Hindlimb muscle (tissue), 1 donor: ENCODE measurements around the gene ACTG1. TPM values are rescaled to one million over a fixed set of nuclear protein-coding genes. Genes with fewer than 3 reads are reported as not detected.

Experiments
- DNase-seq: peaks from one replicate; pipeline ENCODE4 v3.0.0-alpha.2; 2013
- polyA plus RNA-seq: library from polyadenylated mRNA; unstranded; fragments of 120-200 nt; gene quantifications from one replicate; pipeline ENCODE4 v1.2.1, GENCODE V29; 2013; ENCODE audit not compliant: insufficient read length

The ACTG1 gene
- polyA plus RNA-seq: 1,339 TPM

DNA sequence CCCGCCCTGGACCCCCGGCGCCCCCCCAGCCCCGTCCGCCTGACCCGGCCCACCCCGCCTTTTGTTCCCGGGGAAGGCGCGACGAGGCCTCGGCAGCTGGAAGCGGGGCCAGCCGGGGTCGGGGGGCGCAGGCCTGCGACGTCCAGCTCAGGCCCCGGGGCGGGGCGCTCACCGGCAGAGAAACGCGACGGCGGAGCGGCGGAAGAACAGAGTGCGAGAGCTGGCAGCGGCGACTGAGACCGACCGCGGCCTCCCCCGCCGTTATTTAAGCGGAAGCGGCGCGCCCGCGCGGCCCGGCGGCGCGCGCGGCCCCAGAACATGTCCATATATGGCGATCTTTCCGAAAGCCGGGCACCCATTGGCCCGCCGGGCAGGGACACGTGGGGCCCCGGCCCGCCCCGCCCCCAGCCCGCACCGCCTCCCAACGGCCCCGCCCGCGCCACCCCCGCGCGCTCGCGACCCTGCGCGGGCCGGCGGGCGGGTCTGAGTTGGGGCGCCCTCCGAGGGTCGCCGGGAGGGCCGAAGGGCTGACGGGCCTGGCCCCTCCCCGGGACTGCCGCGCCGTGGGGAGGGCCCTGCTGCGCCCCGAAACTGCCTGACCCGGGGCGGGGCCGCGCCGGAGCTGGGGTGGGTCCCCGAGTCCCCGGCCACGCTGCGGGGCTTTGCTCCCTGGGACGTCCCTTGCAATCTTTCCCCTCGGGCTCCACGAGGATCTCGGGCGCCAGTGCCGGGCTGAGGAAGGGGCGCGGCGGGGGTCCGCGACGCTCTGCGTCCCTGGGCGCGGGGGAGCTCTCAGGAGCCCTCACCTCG lies at the start of gene ACTG1:
Gene ACTG1, minus strand, starts transcription at position 238 of the 810 bp plus-strand sequence. CDS start 445 bp downstream, outside the sequence.
- peak; percentile 98 for DNase-seq

- no peak for DNase-seq
These were observed 48.9 kb upstream of the ACTG1 start for GRCh38 chr17:81561494-81561885.

- no peak for DNase-seq
These were observed 46.6 kb upstream of the ACTG1 start for GRCh38 chr17:81558941-81559806.

DNA sequence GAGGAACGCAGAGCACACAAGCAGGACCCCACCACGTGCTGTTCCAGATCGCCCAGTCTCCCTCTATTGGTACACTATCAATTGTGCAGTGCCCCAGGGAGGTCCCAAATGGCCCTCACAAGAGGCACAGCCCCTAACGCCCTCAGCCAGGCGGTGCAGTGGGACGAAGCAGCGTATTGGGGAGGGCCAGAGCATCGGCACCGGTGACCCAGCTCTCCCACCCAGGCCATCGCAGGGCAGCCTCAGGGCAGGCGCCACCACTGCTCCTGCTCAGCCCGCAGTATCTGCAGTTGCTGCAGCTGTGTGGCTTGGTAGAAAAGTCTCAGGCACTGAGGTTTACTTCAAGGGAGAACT lies 45.5 kb upstream of the ACTG1 start:
- no peak for DNase-seq

DNA sequence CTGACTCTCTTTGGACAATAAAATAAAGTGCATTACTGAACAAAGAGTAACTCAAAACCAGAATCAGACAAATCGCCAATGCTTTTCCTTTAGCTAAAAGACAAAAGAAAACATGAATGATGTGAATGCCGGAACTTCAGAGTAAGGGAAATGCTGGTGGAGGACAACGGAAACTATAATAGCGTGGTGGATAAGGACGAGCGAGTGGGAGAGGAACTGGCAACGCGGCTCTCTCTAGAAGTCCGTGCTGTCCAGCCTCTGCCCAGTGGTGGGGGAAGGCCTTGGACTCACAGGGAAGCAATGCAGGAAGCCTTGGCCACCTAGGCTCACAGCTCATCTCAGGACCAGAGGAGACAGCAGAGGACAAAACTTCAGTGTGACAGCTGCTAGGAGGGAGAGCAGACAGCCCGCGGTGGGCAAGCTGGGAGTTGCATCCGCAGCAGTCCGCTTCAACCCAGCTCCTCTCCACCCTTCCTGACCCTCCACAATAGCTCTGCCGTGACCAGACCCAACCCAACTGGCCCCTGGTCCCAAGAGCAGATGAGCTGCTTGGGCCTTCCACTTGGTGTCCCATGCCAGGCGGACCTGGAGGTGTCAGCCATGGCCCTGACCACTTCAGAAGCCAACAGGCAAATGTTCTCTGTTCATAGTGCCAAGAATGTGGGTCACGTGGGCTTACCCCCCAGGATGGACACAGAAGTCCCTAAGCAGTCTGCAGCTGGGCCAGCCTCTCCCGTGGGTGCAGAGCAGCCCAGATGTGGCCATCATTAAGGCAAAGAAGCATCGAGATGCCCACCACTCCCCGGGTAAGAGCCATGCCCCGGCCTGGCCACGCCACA lies 44.9 kb upstream of the ACTG1 start:
- DNase-seq: no peak

DNA sequence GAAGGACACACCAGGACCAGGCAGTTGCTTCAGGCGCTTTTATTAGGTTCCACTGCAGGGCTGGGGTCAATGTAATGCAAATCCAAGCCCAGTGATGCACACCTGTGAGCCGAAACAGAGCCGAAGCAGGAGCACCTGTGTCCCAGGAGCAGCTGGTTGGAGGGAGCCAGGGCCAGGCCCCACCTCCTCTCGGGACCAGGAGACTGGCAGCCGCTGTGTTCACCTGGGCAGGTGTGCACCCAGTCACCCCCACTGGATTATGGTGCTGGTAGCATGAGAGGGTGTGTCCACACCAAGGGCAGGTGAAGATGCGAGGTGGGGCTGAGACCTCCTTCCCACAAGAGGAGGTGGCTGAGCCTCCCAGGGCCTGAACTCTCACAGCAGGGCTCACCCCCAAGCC lies 44.3 kb upstream of the ACTG1 start:
- DNase-seq: no peak

- DNase-seq: no peak
These were observed 43.6 kb upstream of the ACTG1 start for GRCh38 chr17:81556175-81556691.

GRCh38 chr17:81553616-81554181 lies 41.1 kb upstream of the ACTG1 start:
- DNase-seq: no peak

DNA sequence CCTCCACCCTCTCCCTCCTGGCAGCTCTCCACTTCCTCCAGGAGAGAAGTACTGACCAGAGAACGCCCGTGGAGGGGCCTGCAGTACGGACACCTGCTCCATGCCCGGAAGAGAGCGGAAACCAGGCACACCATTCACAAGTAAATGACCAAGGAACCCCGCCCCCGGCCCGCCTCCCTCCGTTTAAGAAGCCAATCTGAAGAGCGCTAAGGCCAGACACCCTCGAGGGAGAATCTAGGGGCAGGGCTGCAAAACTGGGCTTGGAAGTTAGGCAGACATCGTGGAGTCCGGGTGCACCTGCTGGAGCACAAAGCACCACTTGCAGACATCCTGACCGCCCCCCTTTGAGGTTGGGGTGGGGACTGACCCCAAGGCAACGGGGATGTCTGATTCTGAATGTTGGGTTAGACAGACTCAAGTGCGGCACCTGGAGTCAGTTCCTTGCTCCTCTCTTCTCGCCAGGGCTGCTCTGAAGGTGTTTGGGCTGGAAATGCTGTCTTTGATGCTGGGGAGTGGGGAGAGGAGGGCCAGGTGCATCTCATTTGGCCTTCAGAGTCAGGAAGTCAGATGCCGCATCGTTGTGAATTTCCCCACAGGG lies 40.5 kb upstream of the ACTG1 start:
- DNase-seq: peak; percentile 71

- peak; percentile 88 for DNase-seq
These were observed 39.8 kb upstream of the ACTG1 start, which contains the start of gene FAAP100 for GRCh38 chr17:81552244-81553017. FAAP100 (minus strand) TSS chr17:81552353; CDS start chr17:81552330, 23 bp downstream.

- DNase-seq: no peak
These were observed 39.1 kb upstream of the ACTG1 start for GRCh38 chr17:81551458-81552243.

DNA sequence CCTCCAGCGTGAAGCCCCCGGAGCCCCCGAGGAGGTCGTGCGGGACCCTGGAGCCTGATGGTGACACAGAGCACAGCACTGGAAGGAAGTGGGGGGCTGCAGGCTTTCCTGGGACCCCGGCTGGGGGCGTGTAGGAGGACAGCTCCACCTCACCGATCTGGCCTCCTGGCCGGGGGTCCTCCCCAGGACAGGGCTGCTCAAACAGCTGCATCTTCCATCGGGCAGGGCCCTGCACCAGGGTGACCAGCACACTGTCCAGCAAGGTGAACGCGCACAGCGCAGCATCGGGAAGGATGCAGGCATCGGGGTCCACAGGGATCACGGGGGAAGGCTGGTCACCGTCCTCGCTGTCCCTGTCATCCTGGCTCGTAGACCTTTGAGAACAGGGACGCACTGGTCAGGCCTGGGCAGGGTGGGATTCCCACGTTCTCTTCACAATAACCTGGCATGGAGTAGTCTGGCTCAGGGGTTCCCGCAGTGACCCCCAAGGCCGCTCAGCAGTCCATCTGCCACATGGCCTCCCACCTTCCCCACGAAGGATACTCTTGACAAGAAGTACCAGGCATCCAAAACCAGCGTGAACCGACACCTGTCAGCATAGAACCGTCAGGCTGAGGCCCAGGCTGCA lies 38.3 kb upstream of the ACTG1 start:
- no peak for DNase-seq

DNA sequence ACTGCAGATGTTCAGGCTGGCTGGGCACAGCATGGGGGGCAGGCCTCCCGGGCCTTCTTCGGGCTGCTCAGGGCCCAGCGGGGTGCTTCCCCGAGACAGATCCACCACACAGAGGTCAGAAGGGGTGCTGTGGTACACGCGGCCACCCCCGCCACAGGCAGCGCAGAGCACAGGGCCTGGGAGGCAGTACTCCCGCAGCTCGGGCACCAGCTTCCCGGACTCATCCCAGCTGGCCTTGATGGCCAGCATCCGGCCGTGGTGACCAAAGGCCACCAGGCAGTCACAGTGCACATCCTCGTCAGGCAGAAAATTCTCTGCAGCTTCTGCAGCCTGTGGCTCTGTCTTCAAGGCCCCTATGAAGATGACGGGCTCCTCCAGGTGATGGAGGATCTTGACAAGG lies 37.7 kb upstream of the ACTG1 start:
- no peak for DNase-seq

GRCh38 chr17:81549826-81550225 lies 37.2 kb upstream of the ACTG1 start:
- no peak for DNase-seq

DNA sequence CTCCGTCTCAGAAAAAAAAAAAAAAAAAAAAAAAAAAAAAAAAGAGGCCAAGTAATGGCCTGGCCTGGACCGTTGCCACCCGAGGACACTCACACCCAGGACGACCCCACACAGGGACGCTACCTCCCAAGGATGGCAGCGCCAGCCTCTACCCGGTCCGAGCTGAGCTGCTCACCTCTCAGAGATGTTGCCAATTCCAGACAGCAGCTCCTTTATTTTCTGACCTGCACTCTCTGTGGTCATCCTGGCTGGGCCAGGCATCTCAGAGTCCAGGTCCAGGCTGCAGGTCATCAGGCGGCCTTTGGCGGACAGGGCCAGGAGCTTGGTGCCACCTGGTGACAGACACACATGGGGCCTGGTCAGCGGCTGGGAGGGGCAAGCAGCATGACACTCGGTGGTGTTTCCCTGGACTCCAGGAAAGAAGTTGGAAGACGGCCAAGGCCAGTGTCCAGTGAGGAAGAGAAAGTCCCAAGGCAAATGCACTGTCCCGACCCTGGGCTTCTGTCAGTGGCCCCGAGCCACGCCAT lies 36.5 kb upstream of the ACTG1 start:
- no peak for DNase-seq

GRCh38 chr17:81547614-81547982 lies 35.0 kb upstream of the ACTG1 start:
- DNase-seq: no peak

DNA sequence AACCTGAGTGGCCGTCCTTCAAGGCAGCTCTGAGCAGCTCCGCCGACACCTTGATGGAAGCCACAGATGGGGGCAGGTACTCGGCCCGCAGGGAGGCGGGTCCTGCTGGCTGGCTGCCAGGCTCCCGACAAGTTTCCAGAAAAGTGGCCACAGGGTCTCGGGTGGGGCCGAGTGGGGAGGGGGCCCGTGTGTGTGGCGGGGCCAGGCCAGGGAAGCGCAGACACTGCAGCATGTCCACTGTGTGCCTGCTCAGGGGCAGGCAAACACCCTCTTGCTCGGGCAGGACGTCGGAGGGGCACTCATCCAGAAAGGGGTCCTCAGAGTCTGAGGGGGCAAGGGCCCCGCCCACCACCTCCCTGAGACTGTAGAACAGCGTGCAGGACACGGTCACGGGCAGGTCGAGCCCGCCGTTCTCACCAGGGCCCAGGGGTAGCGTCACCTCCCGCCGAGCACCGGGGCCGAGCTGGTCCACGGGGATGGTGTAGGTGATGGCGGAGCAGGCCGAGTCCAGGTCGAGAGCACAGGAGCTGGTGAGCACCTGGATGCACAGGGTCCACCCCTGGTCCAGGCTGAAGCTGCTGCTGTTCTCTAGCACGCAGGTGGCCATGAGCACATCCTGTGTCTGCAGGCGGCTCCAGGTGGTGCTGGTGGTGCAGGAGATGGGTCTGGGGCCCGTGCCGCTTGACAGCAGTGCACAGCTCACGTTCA lies 34.5 kb upstream of the ACTG1 start:
- DNase-seq: no peak

DNA sequence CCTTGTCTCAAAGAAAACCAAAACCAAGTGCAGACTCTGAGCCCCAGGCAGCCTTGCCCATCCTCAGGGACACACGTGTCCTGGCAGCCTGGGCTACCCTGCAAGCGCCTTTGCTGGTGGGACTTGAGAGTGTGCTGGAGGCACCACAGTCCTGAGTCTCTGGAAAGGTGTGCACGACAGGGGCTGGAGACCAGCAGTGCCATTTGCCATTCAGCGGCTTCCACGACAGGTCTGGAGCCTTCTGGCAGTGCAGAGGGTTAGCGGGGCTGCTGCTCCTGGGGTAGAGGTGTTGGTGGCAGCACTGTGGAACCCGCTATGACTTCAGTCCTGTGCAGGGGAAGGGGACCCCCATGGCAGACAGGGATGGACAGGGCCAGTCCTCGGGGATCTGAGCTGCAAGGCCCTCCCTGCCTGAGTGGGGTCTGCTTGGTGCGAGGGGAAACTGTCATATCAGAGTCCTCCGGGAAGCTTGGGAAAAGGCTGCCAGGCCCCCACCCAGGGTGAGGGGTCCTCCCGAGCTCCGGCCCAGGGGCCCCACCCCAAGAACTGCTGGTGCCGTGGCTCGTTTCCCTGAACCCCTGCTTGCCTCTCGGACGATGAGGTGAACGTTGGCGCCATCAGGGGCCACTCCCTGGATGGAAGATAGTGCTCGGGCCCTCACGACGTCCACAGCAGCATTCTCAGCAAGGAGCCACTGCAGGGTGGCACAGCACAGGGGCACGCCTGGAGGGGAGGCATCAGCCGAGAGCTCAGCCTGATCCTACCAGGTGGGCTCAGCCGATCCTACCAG lies 32.8 kb upstream of the ACTG1 start:
- no peak for DNase-seq
